ENCODE data around the gene TBC1D13. TPM values are rescaled to one million over a fixed set of nuclear protein-coding genes. Genes with fewer than 3 reads are reported as not detected.
A peak's percentile ranks its signal among the peaks of the same experiment; 100 is the strongest.

Gene TBC1D13
- total and polyA plus RNA-seq, 9 of the 15 experiments (the other 6 are each of a cell fraction or from before 2014, with no cell fraction given) = 2.3 to 28.7 (median 11.4) TPM

DNA sequence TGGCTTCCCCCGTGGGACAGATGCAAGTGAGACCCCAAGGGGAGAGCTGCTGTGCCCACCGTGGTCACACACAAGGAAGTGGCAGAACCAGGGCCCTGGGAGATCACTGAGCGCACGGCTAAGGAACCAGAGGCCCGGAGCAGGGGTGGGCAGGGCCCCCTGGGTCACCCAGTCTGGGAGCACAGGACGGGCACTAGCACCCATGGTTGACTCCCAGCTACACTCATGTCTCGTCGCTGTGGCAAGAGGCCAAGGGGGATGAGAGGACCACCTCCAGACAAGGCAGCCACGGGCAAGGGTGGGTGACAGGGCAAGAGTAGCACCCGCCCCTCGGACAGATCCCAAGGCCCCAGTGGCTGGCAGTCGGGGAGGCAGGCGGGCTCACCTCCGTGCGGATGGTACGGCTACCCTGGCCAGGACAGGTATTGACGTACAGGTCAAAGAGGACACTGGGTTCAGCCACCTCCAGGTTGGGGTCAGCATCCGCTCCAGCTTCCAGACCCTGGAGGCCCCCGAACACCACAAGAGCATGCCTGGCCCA lies 36.4 kb downstream of the TBC1D13 start:
- Histone ChIP-seq H3K9me1 (ENCODE audit: control insufficient read depth, insufficient read depth, low read length) (no peaks in the 10 kb centered on the region), H3K4me3 (no peak overlapping the region), H3K9me3 (replicated peaks; ENCODE audit: control insufficient read depth, insufficient read depth, low read depth, low read length) (no peaks in the 10 kb centered on the region), H3K36me3 (ENCODE audit: control insufficient read depth, insufficient read depth, low read length) (peaks cover 86% of the 10 kb centered on the region), H3K4me2 (ENCODE audit: insufficient read depth, low read length) (no peak overlapping the region), H4K20me1 (replicated peaks; ENCODE audit: control insufficient read depth, insufficient read depth, low read length) (peaks cover 14% of the 10 kb centered on the region), H3K27me3 (ENCODE audit: control insufficient read depth in 2 of 2, insufficient read depth in 2 of 2, low read length in 2 of 2) (no peaks in the 10 kb centered on the region), H3K9ac (ENCODE audit: insufficient read depth in 1 of 2, low read depth in 2 of 2, low read length in 2 of 2) (no peak overlapping the region), H3K4me1 (replicated peaks in 1 of 2; ENCODE audit: control insufficient read depth in 2 of 2, insufficient read depth in 2 of 2, low read length in 2 of 2) (peaks cover 6 to 62% of the 10 kb centered on the region in 2 experiments; a peak in 4 of 5 replicates), H3K79me2 (ENCODE audit: control insufficient read depth, insufficient read depth, low read length) (peaks cover 25% of the 10 kb centered on the region), H2AFZ (ENCODE audit: low read depth, low read length) (no peak overlapping the region), H3K27ac (ENCODE audit: extremely low read depth, low read depth, low read length) (no peak overlapping the region)
- FAIRE-seq (no peak), ATAC-seq (no peak), DNase-seq (ENCODE audit: extremely low read depth in 1 of 4, low spot score in 3 of 4) (no peak)
- CTCF ChIA-PET (ENCODE audit: low intra/inter-chr PET ratio) = no interaction called here
- no TSS peak for BruUV-seq (replicated peaks)
- POLR2A ChIA-PET = interaction anchor here (0.7 to 0.8 kb wide), 3 partner anchors 18 to 428 kb away, joined by 3 to 4 read pairs (median 3); no protein-coding TSS in a partner anchor
- intact Hi-C loops (cut with micrococcal nuclease) = no loop called here
- WGBS (ENCODE audit: insufficient coverage, low coverage, missing lambda C conversion rate) = 93% methylated on average over 19 of the region's 19 CpGs
- no peak for TF ChIP-seq SAP30 (IDR thresholded peaks at IDR 0.05; ENCODE audit: borderline replicate concordance, insufficient read depth, low read depth, low read length, poor library complexity, severe bottlenecking)
- no peak for TF ChIP-seq TCF7L2 (IDR thresholded peaks at IDR 0.05; ENCODE audit: low read depth, low read length)
- no peak for TF ChIP-seq JUND (IDR thresholded peaks at IDR 0.05; ENCODE audit: borderline replicate concordance, low read depth, low read length)
- no peak for TF ChIP-seq JUND (tag; IDR thresholded peaks at IDR 0.05; ENCODE audit: borderline replicate concordance, low read depth, low read length)
- TF ChIP-seq, protein P1, sequence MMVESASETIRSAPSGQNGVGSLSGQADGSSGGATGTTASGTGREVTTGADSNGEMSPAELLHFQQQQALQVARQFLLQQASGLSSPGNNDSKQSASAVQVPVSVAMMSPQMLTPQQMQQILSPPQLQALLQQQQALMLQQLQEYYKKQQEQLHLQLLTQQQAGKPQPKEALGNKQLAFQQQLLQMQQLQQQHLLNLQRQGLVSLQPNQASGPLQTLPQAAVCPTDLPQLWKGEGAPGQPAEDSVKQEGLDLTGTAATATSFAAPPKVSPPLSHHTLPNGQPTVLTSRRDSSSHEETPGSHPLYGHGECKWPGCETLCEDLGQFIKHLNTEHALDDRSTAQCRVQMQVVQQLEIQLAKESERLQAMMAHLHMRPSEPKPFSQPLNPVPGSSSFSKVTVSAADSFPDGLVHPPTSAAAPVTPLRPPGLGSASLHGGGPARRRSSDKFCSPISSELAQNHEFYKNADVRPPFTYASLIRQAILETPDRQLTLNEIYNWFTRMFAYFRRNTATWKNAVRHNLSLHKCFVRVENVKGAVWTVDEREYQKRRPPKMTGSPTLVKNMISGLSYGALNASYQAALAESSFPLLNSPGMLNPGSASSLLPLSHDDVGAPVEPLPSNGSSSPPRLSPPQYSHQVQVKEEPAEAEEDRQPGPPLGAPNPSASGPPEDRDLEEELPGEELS (CRISPR knock-in tag; IDR thresholded peaks at IDR 0.05; ENCODE audit: borderline replicate concordance) = no peak
- TF ChIP-seq ATF1 (CRISPR knock-in tag; IDR thresholded peaks at IDR 0.05) = no peak
- no peak for TF ChIP-seq ATF1 (tag; IDR thresholded peaks at IDR 0.05)
- TF ChIP-seq SRF (CRISPR knock-in tag; IDR thresholded peaks at IDR 0.05) = no peak
- no peak for TF ChIP-seq PRPF4 (IDR thresholded peaks at IDR 0.05; ENCODE audit: insufficient read depth, low read depth, low read length, poor library complexity, severe bottlenecking)
- peak; percentile 66 for TF ChIP-seq POLR2G (IDR thresholded peaks at IDR 0.05; ENCODE audit: low read depth, low read length)
- TF ChIP-seq RBFOX2 (IDR thresholded peaks at IDR 0.05; ENCODE audit: low read depth, low read length) = peak; percentile 58
- peak; percentile 53 for TF ChIP-seq POLR2A (conservative IDR thresholded peaks at IDR 0.05)
- in situ Hi-C loops (cut with MboI) = no loop called here
